Measurements from ENCODE around the gene BTBD7.
A peak's percentile ranks its signal among the peaks of the same experiment; 100 is the strongest.
"Not testable (repeated sequence)": the region's sequence is repeated elsewhere in the genome, so short reads cannot be mapped to it uniquely, and the experiment has no call there.

The BTBD7 gene

GRCh38 chr14:93245764-93246420 is 86.9 kb downstream of the BTBD7 start:
- DNase-seq = no peak

- DNase-seq = no peak
Measured at GRCh38 chr14:93240678-93241000, 92.2 kb downstream of the BTBD7 start.

DNA sequence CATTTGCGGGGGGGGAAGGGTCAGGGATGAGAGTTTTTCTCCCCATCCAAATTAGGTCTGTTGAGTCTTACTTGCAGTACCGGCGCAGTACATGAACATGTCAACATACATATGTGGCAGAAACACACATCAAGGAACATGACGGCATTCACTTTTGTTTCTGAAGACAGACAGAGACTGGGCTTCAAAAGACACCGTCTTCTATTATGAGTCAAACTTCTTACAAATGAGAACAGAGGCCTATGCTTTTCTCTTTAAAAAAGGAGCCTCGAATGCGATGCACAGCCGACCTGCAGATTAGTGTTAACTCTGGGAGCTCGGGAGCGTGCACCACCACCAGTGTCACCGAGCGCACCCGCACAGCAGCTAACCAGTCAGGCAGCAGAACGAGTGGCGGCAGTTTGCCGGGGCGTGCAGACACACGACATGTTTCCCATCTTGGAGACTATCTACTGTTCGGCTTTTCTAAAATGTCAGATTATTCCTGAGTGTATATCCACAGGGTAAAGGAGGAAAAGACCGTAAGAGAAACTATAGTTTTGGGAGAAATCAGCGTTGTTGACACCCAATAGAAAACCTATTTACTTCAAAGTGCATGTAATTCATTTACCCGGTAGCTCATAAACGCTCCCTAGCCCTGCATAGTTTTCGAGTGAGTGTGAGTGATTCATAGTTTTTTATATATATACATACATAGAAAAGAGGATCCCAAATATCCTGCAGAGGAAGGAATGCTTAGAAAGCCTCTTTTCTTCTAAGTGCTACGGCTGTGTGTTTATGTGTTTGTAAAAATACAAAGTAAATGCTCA is 92.8 kb downstream of the BTBD7 start:
- no peak for DNase-seq

DNA sequence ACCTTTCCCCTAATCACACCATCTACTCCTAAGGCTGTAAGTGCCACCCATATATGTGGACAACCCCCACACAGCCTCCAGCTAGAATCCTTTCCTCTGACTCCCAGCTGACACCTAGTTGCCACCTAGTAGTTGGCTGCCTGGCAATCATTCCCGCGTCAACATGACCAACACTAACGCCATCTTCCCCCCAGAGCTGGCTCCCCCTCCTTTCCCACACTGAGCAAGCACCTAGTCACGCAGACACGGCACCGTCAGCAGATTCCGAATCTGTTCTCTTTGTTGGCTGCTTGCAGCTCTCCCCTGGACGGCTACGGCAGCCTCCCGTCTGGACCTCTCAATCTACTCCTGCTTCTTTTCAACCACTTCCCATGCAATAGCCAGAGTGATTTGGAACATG is 98.0 kb downstream of the BTBD7 start:
- DNase-seq = no peak

GRCh38 chr14:93233078-93233477 is 99.8 kb downstream of the BTBD7 start:
- not testable (repeated sequence) for DNase-seq

DNA sequence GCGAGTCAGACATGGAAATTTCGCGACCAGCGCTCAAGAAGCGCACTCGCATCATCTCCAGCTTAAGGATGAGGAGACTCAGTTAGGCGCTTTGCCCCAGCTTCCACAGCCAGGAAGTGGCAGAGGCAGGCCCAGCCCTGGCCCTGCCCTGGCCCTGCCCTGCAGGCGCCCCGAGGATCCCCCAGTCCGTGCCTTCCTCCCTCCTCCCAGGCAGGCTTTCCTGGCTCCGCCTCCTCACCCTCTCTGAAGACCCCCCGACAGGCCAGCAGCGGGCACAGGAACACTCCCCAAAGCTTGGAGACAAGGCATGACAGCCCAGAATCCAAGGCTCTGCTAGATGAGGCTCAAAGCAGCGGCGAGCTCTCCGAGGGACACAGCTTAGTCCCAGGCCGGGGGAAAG is 100.7 kb downstream of the BTBD7 start:
- DNase-seq = no peak

DNA sequence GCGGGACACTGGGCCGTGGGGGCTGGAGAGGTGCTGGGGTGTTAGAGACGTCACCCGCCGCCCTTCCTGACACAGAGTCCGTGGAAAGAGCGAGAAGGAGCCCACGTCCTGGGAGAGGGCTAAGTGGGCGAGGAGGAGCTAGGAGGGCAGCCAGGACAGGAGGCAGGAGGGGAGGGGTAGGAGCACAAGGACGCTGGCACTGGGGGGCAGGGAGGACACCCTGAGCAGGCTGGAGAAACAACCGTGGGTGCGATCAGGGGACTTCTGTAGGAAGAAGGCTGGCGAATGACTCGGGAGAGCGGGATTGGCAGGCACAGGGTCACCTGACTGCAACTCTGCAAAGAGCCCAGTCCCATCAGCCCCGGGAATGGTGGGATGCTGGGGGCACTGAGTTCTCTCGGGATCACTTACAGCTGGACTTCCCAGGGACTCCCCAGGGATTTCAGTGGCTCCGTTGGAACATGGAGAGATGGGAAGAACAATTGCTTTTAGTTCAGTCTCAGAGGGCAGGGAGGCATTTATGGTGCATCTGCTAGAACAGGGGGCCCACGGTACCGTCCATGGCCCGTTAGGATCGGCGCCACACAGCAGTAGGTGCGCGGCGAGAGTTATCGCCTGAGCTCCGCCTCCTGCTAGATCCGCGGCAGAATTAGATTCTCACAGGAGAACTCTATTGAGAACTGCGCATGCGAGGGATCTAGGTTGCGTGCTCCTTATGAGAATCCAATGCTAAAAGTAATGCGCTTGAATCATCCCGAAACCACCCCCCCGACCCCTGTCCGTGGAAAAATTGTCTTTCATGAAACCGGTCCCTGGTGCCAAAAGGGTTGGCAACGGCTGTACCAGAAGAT is 101.5 kb downstream of the BTBD7 start:
- peak; percentile 25 for DNase-seq

DNA sequence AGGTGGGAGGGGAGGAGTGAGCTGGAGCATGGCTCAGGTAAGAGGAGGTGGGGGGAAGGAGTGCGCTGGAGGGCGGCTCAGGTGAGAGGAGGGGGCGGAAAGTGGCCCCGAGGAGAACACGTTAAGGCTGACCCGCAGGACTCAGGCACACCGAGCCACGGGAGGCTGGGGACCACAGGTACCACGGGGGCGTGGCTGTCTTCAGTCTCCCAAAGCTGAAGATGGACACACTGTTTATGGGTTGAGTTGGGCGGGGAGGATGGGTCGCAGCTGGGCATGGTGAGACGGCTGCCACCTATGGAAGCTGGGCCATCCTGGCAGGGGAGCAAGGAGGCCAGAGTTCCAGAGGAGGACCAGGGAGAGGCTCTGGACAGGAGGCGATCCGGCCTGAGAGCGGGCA is 102.3 kb downstream of the BTBD7 start:
- no peak for DNase-seq

GRCh38 chr14:93228550-93228949 is 104.3 kb downstream of the BTBD7 start:
- no peak for DNase-seq

GRCh38 chr14:93223565-93223964 is 109.3 kb downstream of the BTBD7 start:
- DNase-seq = no peak

DNA sequence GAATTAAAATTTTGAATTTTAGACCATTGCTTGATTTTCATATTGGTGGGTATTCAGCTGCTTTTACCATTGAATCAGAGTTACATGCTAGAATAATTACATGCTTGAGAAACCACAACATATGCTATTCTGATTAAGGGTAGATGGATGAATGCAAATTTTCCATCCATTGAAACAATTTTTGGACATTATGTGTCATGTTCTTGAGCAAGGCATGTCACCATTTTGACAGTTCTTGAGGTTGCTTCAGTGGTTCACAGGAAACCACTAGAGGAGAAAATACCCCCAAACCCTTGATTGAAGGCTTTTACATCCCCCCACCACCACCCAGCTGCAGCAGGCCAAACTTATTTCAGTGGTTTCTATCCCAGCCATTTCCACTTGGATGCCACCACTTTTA is 112.3 kb downstream of the BTBD7 start:
- DNase-seq = no peak

GRCh38 chr14:93219103-93219726 is 113.6 kb downstream of the BTBD7 start:
- peak; percentile 31 for DNase-seq

DNA sequence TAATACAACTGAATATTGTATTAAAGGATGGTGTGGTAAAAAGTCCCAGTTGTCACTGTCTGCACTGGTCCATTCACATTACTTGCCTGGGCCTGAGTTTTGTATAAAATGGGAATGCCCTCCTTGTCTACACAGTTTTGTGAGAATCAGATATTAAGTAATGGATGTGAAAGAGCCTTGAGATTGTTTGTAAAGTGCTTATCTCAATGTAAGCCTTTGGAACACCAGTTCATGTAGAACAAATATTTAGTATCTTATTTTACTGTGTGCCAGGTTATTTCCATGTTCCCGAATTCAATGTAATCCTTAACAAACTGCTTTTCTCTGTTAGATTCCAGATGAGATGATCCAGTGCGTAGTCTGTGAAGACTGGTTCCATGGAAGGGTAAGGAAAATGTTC is 118.2 kb downstream of the BTBD7 start:
- no peak for DNase-seq

DNA sequence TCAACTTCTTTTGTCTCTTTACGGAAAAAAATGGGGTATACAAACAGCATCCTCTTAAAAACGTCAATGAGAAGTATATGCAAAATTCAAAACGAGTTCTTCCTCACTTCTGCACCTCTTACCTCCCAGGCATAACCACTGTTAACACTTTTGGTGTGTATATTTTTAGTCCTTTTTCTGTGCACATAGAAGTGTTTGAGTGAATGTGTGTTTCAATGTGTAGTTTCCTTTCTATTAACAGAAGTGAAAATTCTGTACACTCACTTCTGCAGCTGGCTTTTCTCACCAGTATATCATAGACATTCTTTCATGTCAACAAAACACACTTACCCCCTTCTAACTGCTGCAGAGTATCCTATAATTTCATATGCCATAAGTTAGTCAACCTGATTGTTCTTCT is 120.4 kb downstream of the BTBD7 start:
- no peak for DNase-seq

GRCh38 chr14:93207468-93208308 is 125.1 kb downstream of the BTBD7 start:
- DNase-seq = no peak

GRCh38 chr14:93206793-93207467 is 125.9 kb downstream of the BTBD7 start, which contains the start of the genes GON7 and UBR7:
Gene GON7, minus strand, starts transcription at chr14:93207065. Its CDS starts 28 bp downstream, at chr14:93207037.
Gene UBR7, plus strand, starts transcription at chr14:93207256. Its CDS starts 36 bp downstream, at chr14:93207292.
- DNase-seq = peak; percentile 96

GRCh38 chr14:93201155-93201704 is 131.6 kb downstream of the BTBD7 start:
- no peak for DNase-seq

DNA sequence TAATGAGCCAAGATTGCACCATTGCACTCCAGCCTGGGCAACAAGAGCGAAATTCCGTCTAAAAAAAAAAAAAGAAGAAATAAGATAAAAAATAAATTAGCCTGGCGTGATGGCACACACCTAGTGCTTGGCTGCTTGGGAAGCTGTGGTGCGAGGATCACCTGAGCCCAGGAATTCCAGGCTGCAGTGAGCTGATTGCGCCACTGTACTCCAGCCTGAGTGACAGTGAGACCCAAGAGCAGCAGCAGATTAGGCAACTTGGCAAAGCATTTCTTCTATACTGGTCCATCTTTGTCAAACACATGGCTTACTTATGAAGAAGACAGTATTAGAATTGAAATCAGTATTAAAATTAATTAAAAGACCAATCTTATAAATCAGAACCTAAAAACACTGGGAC is 132.3 kb downstream of the BTBD7 start:
- no peak for DNase-seq

DNA sequence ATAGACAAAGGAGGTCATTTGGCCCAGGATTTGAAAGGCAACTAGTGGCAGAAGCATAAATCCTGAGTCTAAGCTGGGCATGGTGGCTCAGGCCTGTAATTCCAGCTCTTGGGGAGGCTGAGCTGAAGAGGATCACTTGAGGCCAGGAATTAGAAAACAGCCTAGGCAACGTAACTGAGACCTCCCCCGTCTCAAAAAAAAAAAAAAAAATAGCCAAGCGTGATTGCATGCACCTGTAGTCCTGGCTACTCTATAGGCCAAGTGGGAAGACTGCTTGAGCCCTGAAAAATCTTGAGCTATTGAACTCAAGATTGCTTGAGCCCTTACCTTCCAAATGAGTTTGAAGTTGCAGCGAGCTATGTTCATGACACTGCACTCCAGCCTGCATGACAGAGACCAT is 133.8 kb downstream of the BTBD7 start:
- no peak for DNase-seq

GRCh38 chr14:93195316-93195999 is 137.4 kb downstream of the BTBD7 start:
- no peak for DNase-seq

All from NCI-H1436 (cell line).